Muscle of leg (tissue), 11 donors: ENCODE results near the gene MAGEA8. TPM values are rescaled to one million over a fixed set of nuclear protein-coding genes. Genes with fewer than 3 reads are reported as not detected.
"Not testable (repeated sequence)": the region's sequence is repeated elsewhere in the genome, so short reads cannot be mapped to it uniquely, and the experiment has no call there.

ENCODE experiments used
- DNase-seq: peaks from one replicate; pipeline ENCODE4 v3.0.0; 2013
- H3K27ac ChIP-seq: one replicate; pipeline ENCODE4 v1.5.1; 2013; ENCODE audit warnings: mild to moderate bottlenecking, low read length, control low read depth
- H3K27me3 ChIP-seq: one replicate; pipeline ENCODE4 v1.6.1; 2013; ENCODE audit warnings: low read length; ENCODE audit not compliant: control insufficient read depth, insufficient read depth
- H3K36me3 ChIP-seq: one replicate; pipeline ENCODE4 v1.6.1; 2013; ENCODE audit warnings: low read length; ENCODE audit not compliant: control insufficient read depth, insufficient read depth
- H3K4me1 ChIP-seq: one replicate; pipeline ENCODE4 v1.6.1; 2013; ENCODE audit warnings: low read length; ENCODE audit not compliant: control insufficient read depth, insufficient read depth
- H3K4me3 ChIP-seq: one replicate; pipeline ENCODE4 v1.5.1; 2013; ENCODE audit warnings: low read length, control low read depth
- H3K9me3 ChIP-seq: replicated peaks from 2 replicates; pipeline ENCODE4 v1.6.1; 2013; ENCODE audit warnings: low read depth, low read length; ENCODE audit not compliant: control insufficient read depth
- WGBS: methylation state at CpG from one replicate; pipeline ENCODE4 v1.1.5; 2013; ENCODE audit warnings: missing lambda C conversion rate; ENCODE audit not compliant: insufficient coverage; 5-methylcytosine and 5-hydroxymethylcytosine counted together
- polyA plus RNA-seq, 8 donors: library from polyadenylated mRNA; unstranded; fragments of 120-200 nt; gene quantifications; one replicate each; pipeline versions ENCODE4 v1.2.1 to v1.2.3, GENCODE V29; 2013; ENCODE audit warnings: inconsistent platforms in 1 of 8, low replicate concordance in 1 of 8; ENCODE audit not compliant: insufficient read length in 8 of 8, insufficient read depth in 1 of 8
- total RNA-seq: library from RNA; stranded (reverse); fragments of 120-200 nt; gene quantifications from one replicate; pipeline ENCODE4 v1.2.4, GENCODE V29; 2013

Gene MAGEA8
- total and polyA plus RNA-seq, 9 donors, result 0.13 to 0.35 (median 0.15) TPM; not detected in 6

DNA sequence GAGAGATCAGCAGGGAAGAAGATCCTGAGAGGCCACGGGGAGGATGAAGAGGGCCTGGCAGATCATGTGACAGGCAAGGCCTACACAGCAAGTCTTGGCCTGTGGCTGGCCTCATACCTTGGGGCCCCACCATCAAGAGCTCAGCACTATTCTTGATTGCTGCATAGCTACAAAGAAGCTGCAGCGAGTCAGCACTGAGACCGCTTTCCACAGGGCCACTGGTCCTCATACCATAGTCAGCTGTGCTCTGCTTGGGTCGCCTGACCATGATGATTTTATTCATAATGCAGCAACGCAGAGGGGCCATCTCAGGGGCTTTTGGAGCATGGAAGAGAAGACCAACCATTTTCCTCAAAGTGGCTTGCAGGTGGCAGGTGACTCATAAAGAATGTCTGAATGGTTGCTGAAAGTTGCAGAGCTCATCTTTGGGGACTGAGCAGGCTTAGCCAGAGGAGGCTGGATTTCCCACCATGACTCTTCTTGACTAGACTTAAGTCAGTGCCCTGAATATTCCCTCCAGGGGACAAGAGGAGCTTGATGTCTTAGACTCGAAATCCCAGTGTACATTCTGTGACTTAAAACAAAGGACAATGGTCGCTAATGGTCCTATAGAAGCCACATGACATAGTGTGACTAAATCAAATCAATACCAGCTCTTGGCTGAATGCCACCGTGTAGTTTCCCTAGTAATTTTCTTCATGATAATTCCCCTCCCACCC, 46.4 kb downstream of the MAGEA8 start:
- not testable (repeated sequence) for H3K9me3 ChIP-seq, H3K4me3 ChIP-seq, H3K36me3 ChIP-seq, DNase-seq, H3K27me3 ChIP-seq, H3K4me1 ChIP-seq, H3K27ac ChIP-seq
- no CpG with 5 or more reads among the region's 8 CpGs for WGBS

DNA sequence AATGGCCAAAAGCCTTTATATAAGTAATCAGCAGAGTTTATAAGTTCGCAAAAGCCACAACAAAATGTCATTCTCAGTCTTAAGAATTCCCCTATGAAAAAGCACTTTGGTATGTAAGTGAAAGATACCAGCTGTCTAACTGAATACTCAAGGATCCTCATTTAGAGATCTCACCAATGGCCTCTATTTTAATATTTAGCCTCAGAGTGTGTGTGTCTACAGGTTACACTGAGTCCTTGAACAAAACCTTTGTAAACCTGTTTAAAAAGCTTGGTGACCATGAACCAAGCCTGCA, 46.9 kb downstream of the MAGEA8 start:
- H3K36me3 ChIP-seq, DNase-seq, H3K4me1 ChIP-seq, H3K27me3 ChIP-seq, H3K9me3 ChIP-seq, H3K4me3 ChIP-seq, H3K27ac ChIP-seq: not testable (repeated sequence)
- no CpG with 5 or more reads among the region's 1 CpG for WGBS

DNA sequence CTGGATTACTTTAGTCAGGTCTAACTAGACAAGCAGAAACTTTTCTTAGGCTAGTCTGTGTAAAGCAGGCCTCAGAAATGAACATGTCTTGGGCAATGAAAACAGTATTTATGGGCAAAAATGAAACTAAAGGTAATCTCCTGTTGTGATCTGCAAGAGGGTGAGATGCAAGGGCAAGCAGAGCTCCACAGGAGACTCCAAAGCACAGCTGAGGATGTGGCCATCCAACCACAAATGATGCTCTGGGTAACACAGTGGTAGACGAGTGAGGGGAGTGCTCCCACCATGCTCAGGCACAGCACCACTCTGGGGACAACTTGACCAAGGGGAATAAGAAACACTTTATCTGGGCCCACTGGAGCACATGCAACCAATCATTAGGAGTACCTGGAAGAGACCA, 47.7 kb downstream of the MAGEA8 start:
- not testable (repeated sequence) for H3K27me3 ChIP-seq, H3K4me1 ChIP-seq, DNase-seq, H3K27ac ChIP-seq, H3K36me3 ChIP-seq, H3K4me3 ChIP-seq, H3K9me3 ChIP-seq
- no CpG with 5 or more reads among the region's 1 CpG for WGBS

DNA sequence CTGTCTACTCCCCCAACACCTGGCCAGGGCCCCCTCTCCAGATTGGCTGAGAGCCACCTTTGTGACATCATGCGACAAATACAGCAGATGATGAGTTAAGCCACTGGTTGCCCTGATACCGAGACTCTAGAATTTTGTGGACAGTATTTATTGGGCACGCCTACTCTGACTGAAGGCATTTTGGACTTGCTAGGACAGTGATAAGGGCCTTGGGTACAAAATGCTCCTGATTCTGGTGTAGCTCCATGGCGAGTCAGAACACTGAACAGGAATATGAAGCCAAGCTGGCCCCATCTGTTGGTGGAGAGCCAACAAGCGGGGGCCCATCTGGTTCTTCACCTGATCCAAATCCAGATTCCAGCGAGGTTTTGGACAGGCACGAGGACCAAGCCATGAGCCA, 48.4 kb downstream of the MAGEA8 start, which contains the start of gene HSFX4:
Gene HSFX4, plus strand, starts transcription at position 174 of the 400 bp plus-strand sequence. Its CDS starts 72 bp downstream, at position 246.
- H3K27me3 ChIP-seq, DNase-seq, H3K36me3 ChIP-seq, H3K27ac ChIP-seq, H3K9me3 ChIP-seq, H3K4me1 ChIP-seq, H3K4me3 ChIP-seq: not testable (repeated sequence)
- no CpG with 5 or more reads among the region's 7 CpGs for WGBS

DNA sequence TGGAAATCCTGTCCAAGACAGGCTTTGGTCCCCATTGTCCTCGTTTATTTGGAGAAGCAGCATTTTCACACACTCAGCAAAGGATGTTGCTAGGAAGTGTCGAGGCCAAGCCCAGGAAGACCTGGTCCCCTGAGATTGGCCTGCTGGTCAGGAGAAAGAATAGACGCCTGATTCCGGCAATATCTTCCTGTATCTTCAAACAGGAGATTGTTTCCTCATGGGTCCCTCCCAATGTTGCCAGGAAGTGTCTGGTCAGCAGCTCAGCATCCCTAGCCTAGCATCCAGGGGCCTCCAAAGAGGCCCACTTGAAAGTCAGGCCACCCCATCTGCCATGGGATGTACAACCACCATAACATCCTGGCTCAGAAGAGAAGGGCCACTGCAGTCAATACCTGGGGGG, 50.4 kb downstream of the MAGEA8 start:
- not testable (repeated sequence) for H3K36me3 ChIP-seq, H3K27me3 ChIP-seq, H3K27ac ChIP-seq, DNase-seq, H3K4me1 ChIP-seq, H3K9me3 ChIP-seq, H3K4me3 ChIP-seq
- WGBS, result no CpG with 5 or more reads among the region's 4 CpGs

DNA sequence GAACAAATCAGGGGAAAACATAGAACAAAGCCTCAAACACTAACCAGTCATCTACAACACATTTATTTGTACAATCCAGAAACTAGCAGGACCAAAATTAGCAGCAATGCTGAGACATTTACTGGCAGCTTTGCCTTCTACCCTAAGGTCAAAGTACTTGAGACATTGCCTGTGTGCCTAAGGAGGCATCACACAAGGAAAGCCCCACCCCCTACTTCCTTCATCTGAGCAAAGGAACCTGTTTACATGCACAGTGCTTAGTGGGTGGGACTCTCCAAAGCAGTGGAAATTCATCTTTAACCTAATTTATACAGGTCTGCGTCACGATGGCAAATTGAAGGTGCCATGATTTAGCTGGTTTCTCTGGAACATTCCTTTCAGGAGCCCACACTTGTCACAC, 51.2 kb downstream of the MAGEA8 start:
- not testable (repeated sequence) for H3K4me1 ChIP-seq, H3K27ac ChIP-seq, H3K36me3 ChIP-seq, DNase-seq, H3K4me3 ChIP-seq, H3K27me3 ChIP-seq, H3K9me3 ChIP-seq
- WGBS, result no CpG with 5 or more reads among the region's 2 CpGs

DNA sequence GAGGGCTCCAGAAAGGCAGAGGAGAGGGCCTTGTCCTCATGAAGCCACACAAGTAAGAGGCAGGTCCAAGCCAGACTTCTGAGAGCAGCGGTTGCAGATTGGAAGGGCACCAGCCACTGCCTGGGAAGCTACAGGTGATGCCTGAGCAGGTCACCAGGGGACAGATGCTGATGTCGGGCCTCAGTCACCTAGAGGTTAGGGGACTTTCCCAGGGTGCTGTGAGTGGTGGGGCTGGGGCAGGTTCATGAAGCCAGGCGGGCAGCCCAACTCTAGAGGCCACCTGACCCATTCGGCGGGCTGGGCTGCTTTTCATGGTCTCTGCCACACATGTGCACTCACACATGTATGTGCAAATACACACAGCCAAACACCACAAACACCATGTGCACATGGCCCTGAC, 52.0 kb downstream of the MAGEA8 start:
- H3K9me3 ChIP-seq, H3K4me1 ChIP-seq, H3K36me3 ChIP-seq, H3K27ac ChIP-seq, H3K4me3 ChIP-seq, DNase-seq, H3K27me3 ChIP-seq: not testable (repeated sequence)
- no CpG with 5 or more reads among the region's 5 CpGs for WGBS

DNA sequence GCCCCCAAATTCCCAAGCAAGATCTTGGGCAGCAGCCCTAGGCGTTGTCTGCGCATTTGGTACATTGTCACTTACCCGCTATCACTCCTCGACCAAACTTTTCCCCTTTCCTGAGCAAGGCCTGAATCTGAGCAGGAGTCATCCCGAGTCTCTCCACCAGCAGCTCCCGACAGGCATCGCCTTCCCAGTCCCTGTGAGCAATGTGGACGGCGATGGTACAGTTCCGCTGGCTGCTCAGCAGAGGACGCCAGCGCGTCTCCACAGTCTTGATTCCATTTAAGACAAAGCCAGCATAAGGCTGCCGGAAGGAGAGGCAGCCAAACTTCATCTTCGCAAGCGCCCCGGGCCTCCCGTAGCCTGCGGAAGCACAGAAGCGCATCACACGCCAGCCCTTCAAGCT, 52.6 kb downstream of the MAGEA8 start:
- not testable (repeated sequence) for H3K9me3 ChIP-seq, H3K4me3 ChIP-seq, H3K36me3 ChIP-seq, H3K27ac ChIP-seq, H3K4me1 ChIP-seq, DNase-seq, H3K27me3 ChIP-seq
- no CpG with 5 or more reads among the region's 21 CpGs for WGBS

Other genes starting within 250 kb of the MAGEA8 start
- gene TMEM185A, start 249.4 kb upstream of the MAGEA8 start, total RNA-seq, result 23.4 TPM
- 10 to 100 TPM; 21.3 to 35.6 (median 33.2) TPM for gene TMEM185A, start 249.4 kb upstream of the MAGEA8 start, polyA plus RNA-seq
- not detected for gene MAGEA11, start 169.1 kb upstream of the MAGEA8 start, total RNA-seq
- not detected for gene MAGEA11, start 169.1 kb upstream of the MAGEA8 start, polyA plus RNA-seq
- 1.2 TPM for gene HSFX1, start 107.1 kb upstream of the MAGEA8 start, total RNA-seq
- gene HSFX1, start 107.1 kb upstream of the MAGEA8 start, polyA plus RNA-seq, result 1 to 10 TPM; 1.3 to 2.1 (median 1.6) TPM
- not detected for gene MAGEA9, start 99.3 kb upstream of the MAGEA8 start, total RNA-seq
- gene MAGEA9, start 99.3 kb upstream of the MAGEA8 start, polyA plus RNA-seq, result not detected
- gene HSFX4, start 48.4 kb downstream of the MAGEA8 start, total RNA-seq, result 0.53 TPM
- 1 to 10 TPM in 2 of 8 donors, under 1 TPM in 5, not detected in 1; 0.39 to 2.3 (median 0.84) TPM for gene HSFX4, start 48.4 kb downstream of the MAGEA8 start, polyA plus RNA-seq
- 17.2 TPM for gene EOLA2, start 57.3 kb downstream of the MAGEA8 start, total RNA-seq
- gene EOLA2, start 57.3 kb downstream of the MAGEA8 start, polyA plus RNA-seq, result 10 to 100 TPM; 20.6 to 26.9 (median 23.2) TPM